ENCODE results near the gene KRI1.
A peak's percentile ranks its signal among the peaks of the same experiment; 100 is the strongest.

KRI1 gene

DNA sequence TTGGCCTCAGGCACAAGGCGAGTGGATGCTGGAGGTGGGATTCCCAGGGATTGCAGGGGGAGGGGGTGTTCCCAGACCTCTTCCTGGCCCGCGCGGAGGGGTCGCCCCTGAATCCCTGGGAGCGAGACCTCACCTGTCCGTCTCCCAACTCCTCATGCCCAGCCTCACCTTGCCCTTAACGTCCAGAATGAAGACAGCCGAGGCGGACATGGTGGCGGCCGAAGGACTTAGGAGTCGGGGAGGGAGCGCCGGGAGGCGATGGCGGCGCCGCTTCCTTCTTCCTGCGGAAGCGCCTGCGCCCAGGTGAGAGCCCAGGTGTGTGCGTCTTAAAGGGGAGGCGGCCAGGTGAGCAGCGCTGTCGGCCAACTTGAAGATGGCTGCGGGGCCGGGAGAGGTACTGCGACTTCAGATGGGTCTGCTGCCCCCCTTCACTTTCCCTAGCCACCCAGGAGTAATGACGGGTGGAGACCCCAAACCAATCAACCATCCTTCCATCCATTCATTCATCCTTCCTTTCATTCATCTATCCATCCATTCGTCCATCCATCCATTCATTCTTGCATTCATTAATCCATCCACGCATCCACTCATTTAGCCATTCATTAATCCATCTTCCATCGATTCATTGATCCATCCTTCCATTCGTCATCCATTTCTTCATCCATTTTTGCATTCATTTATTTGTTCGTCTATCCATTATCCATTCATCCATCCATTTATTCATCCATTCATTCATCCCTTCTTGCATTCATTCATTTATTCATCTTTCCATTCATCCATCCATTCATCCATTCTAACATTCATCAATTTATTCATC lies 21.4 kb upstream of the KRI1 start, which contains the start of gene AP1M2:
TSS of gene AP1M2 (minus strand) at position 291 of the 817 bp plus-strand sequence. CDS start at position 210, 81 bp downstream.
- DNase-seq (ENCODE audit: low read depth, low spot score) = no peak
- no peaks in the 10 kb centered on the region for H3K36me3 ChIP-seq (ENCODE audit: insufficient read depth, insufficient read length, low read length)
- no peaks in the 10 kb centered on the region for H3K27me3 ChIP-seq (ENCODE audit: insufficient read depth, insufficient read length)
- no peaks in the 10 kb centered on the region for H3K9me3 ChIP-seq (ENCODE audit: insufficient read depth, low read length)
- TF ChIP-seq YY1 (IDR thresholded peaks at IDR 0.05; ENCODE audit: insufficient read depth, insufficient read length) (no peak), SUZ12 (IDR thresholded peaks at IDR 0.05; ENCODE audit: extremely low read depth, insufficient read depth, insufficient read length) (no peak), ZNF274 (IDR thresholded peaks at IDR 0.05; ENCODE audit: low read depth, low read length) (no peak)
- H3K4me3 ChIP-seq (ENCODE audit: insufficient read length, low read depth) = no peak within 1 kb of the TSS
- peaks cover 4% of the 10 kb centered on the region for H3K4me1 ChIP-seq (ENCODE audit: insufficient read depth, insufficient read length)
- H3K9ac ChIP-seq (ENCODE audit: insufficient read length, low read depth) = no peak within 1 kb of the TSS

DNA sequence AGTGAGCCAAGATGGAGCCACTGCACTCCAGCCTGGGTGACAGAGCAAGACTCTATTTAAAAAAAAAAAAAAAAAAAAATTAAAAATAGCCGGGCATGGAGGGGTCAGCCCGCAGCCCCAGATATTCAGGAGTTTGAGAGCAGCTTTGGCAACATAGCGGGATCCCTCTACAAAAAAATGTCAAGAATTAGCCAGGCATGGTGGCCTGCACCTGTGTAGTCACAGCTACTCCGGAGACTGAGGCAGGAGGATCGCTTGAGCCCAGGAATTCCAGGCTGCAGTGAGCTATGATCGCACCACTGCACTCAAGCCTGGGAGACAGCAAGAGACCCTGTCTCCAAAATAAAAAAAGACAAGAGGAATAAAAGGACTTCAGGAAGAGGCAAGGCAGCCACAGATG lies 20.6 kb upstream of the KRI1 start:
- no peak for DNase-seq (ENCODE audit: low read depth, low spot score)
- no peaks in the 10 kb centered on the region for H3K27me3 ChIP-seq (ENCODE audit: insufficient read depth, insufficient read length)
- H3K4me3 ChIP-seq (ENCODE audit: insufficient read length, low read depth) = no peak overlapping the region
- peaks cover 4% of the 10 kb centered on the region for H3K4me1 ChIP-seq (ENCODE audit: insufficient read depth, insufficient read length)
- H3K36me3 ChIP-seq (ENCODE audit: insufficient read depth, insufficient read length, low read length) = no peaks in the 10 kb centered on the region
- TF ChIP-seq YY1 (IDR thresholded peaks at IDR 0.05; ENCODE audit: insufficient read depth, insufficient read length) (no peak), ZNF274 (IDR thresholded peaks at IDR 0.05; ENCODE audit: low read depth, low read length) (no peak), SUZ12 (IDR thresholded peaks at IDR 0.05; ENCODE audit: extremely low read depth, insufficient read depth, insufficient read length) (no peak)
- no peaks in the 10 kb centered on the region for H3K9me3 ChIP-seq (ENCODE audit: insufficient read depth, low read length)
- no peak overlapping the region for H3K9ac ChIP-seq (ENCODE audit: insufficient read length, low read depth)

DNA sequence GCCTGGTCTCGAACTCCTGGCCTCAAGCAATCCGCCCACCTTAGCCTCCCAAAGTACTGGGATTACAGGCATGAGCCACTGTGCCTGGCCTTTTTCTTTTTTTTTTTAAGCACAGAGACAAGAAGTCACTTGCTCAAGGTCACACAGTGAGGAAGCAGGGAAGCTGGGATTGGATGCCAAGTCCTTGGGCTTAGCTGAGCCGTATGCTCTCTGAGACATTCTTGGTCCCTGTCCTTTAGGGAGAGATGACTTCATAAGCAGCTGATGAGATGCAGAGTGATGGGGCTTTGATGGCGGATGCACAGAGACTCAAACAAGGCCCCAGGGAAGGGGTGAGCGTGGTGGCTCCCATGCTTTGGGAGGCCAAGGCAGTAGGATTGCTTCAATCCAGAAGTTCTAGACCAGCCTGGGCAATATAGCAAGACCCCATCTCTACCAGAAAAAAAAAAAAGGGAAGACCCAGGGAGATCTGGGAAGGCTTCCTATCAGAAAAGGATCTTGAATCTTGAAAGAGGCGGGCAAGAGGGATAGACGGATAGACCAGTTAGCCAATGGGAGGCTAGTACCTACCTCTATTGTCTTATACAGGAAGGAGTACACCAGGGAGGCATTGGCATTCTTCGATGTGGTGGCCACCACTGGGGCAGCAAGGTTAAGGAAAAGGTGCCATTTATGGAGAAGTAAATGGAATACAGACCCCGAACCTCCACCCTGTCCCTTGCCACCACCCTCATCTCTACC lies 17.4 kb upstream of the KRI1 start:
- DNase-seq (ENCODE audit: low read depth, low spot score) = no peak
- H3K9ac ChIP-seq (ENCODE audit: insufficient read length, low read depth) = no peak overlapping the region
- TF ChIP-seq SUZ12 (IDR thresholded peaks at IDR 0.05; ENCODE audit: extremely low read depth, insufficient read depth, insufficient read length) (no peak), YY1 (IDR thresholded peaks at IDR 0.05; ENCODE audit: insufficient read depth, insufficient read length) (no peak), ZNF274 (IDR thresholded peaks at IDR 0.05; ENCODE audit: low read depth, low read length) (no peak)
- no peaks in the 10 kb centered on the region for H3K27me3 ChIP-seq (ENCODE audit: insufficient read depth, insufficient read length)
- no peaks in the 10 kb centered on the region for H3K36me3 ChIP-seq (ENCODE audit: insufficient read depth, insufficient read length, low read length)
- H3K4me3 ChIP-seq (ENCODE audit: insufficient read length, low read depth) = no peak overlapping the region
- no peaks in the 10 kb centered on the region for H3K9me3 ChIP-seq (ENCODE audit: insufficient read depth, low read length)
- peaks cover 8% of the 10 kb centered on the region for H3K4me1 ChIP-seq (ENCODE audit: insufficient read depth, insufficient read length)

DNA sequence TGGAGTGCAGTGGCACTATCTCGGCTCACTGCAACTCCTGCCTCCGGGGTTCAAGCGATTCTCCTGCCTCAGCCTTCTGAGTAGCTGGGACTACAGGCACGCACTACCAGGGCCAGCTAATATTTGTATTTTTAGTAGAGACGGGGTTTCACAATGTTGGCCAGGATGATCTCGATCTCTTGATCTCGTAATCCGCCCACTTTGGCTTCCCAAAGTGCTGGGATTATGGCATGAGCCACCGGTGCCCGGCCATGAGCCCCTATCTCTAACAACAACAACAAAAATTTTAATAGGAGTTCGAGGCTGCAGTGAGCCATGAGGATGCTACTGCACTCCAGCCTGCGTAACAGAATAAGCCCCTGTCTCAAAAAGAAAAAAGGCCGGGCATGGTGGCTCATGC lies 16.3 kb upstream of the KRI1 start:
- TF ChIP-seq ZNF274 (IDR thresholded peaks at IDR 0.05; ENCODE audit: low read depth, low read length) (no peak), YY1 (IDR thresholded peaks at IDR 0.05; ENCODE audit: insufficient read depth, insufficient read length) (no peak), SUZ12 (IDR thresholded peaks at IDR 0.05; ENCODE audit: extremely low read depth, insufficient read depth, insufficient read length) (no peak)
- no peak for DNase-seq (ENCODE audit: low read depth, low spot score)
- Histone ChIP-seq H3K9ac (ENCODE audit: insufficient read length, low read depth) (no peak overlapping the region), H3K36me3 (ENCODE audit: insufficient read depth, insufficient read length, low read length) (no peaks in the 10 kb centered on the region), H3K4me3 (ENCODE audit: insufficient read length, low read depth) (no peak overlapping the region), H3K27me3 (ENCODE audit: insufficient read depth, insufficient read length) (no peaks in the 10 kb centered on the region), H3K4me1 (ENCODE audit: insufficient read depth, insufficient read length) (peaks cover 11% of the 10 kb centered on the region), H3K9me3 (ENCODE audit: insufficient read depth, low read length) (no peaks in the 10 kb centered on the region)

DNA sequence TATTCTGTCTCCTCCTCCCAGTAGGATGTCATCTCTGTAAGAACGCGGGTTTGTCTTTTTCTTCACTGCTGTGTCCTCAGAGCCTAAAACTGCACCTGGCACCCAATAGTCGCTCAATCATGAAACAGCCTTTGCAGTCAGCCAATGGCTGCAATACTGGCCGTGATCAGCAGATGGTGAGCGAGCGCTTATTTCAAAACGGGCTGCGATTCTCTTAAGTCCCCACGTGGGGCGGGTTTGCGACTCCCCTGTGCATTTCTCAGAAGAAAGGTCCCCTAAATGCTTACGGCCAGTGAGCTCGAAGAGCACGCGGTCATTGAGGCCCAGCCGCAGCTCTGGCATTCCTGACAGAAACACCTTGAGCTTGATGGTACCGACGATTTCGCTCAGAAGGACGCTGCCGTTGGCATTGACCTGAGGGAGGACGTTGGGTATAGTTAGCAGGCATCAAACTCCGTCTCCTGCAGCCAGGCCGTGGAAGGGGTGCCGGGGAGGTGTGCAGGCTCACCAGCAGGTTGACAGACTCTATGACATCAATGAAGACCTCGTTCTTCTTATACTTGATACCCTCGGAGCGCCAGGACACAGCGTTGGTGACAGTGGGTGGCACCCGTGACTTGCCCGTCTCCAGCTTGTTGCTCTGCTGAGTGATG lies 15.3 kb upstream of the KRI1 start:
- H3K4me3 ChIP-seq (ENCODE audit: insufficient read length, low read depth) = no peak overlapping the region
- no peak overlapping the region for H3K9ac ChIP-seq (ENCODE audit: insufficient read length, low read depth)

DNA sequence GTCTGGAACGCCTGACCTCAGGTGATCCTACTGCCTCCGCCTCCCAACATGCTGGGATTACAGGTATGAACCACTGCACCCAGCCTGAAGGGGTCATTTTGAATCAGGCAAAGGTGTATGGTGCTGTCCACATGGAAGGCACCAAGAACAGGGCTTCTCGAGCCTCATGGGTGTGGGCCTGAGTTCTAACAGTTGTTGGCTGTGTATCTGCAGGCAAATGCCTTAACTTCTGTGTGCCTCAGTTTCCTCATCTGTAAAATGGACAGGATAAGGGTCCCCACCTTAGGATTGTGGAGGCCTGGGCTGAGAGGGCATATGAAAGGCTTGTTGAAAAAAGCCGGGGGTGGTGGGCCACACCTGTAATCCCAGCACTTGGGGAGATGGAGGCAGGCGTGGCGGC lies 12.1 kb upstream of the KRI1 start:
- Histone ChIP-seq H3K9me3 (ENCODE audit: insufficient read depth, low read length) (no peaks in the 10 kb centered on the region), H3K9ac (ENCODE audit: insufficient read length, low read depth) (no peak overlapping the region), H3K27me3 (ENCODE audit: insufficient read depth, insufficient read length) (no peaks in the 10 kb centered on the region), H3K4me1 (ENCODE audit: insufficient read depth, insufficient read length) (peaks cover 9% of the 10 kb centered on the region), H3K36me3 (ENCODE audit: insufficient read depth, insufficient read length, low read length) (peaks cover 23% of the 10 kb centered on the region), H3K4me3 (ENCODE audit: insufficient read length, low read depth) (no peak overlapping the region)
- TF ChIP-seq SUZ12 (IDR thresholded peaks at IDR 0.05; ENCODE audit: extremely low read depth, insufficient read depth, insufficient read length) (no peak), YY1 (IDR thresholded peaks at IDR 0.05; ENCODE audit: insufficient read depth, insufficient read length) (no peak), ZNF274 (IDR thresholded peaks at IDR 0.05; ENCODE audit: low read depth, low read length) (no peak)
- DNase-seq (ENCODE audit: low read depth, low spot score) = no peak

More for the DNA sequence above, 15.3 kb upstream of the KRI1 start:
- H3K4me1 ChIP-seq (ENCODE audit: insufficient read depth, insufficient read length) = peaks cover 11% of the 10 kb centered on the region
- H3K27me3 ChIP-seq (ENCODE audit: insufficient read depth, insufficient read length) = no peaks in the 10 kb centered on the region
- H3K9me3 ChIP-seq (ENCODE audit: insufficient read depth, low read length) = no peaks in the 10 kb centered on the region
- TF ChIP-seq ZNF274 (IDR thresholded peaks at IDR 0.05; ENCODE audit: low read depth, low read length) (no peak), YY1 (IDR thresholded peaks at IDR 0.05; ENCODE audit: insufficient read depth, insufficient read length) (no peak), SUZ12 (IDR thresholded peaks at IDR 0.05; ENCODE audit: extremely low read depth, insufficient read depth, insufficient read length) (no peak)
- peak; percentile 97 for DNase-seq (ENCODE audit: low read depth, low spot score)
- no peaks in the 10 kb centered on the region for H3K36me3 ChIP-seq (ENCODE audit: insufficient read depth, insufficient read length, low read length)
